SK-N-SH (cell line): Measurements from ENCODE around the gene ARID3A. TPM values are rescaled to one million over a fixed set of nuclear protein-coding genes. Genes with fewer than 3 reads are reported as not detected.

ENCODE experiments used
- CTCF ChIA-PET: fragments of 300-600, 350-600 bp; formaldehyde crosslinking; extraction: SDS; loops from one replicate; lab custom pipeline; 2021; lab: Yijun Ruan, JAX
- POLR2A ChIA-PET: fragments of 350-600 bp; sonication (Branson Sonifier 250); formaldehyde crosslinking; extraction: SDS; loops from one replicate; lab custom pipeline; 2020; ENCODE audit warnings: antibody characterized with exemption, inconsistent platforms; lab: Yijun Ruan, JAX
- DNase-seq: peaks from one replicate; pipeline ENCODE4 v3.0.0; 2012
- H2AFZ ChIP-seq: fragments of 200-600 bp; sonication (generic); 2 replicates; pipeline ENCODE4 v1.8.1; 2016; ENCODE audit warnings: antibody characterized with exemption, mild to moderate bottlenecking, low read depth
- H3F3A ChIP-seq: fragments of 200-600 bp; sonication (generic); replicated peaks from 2 replicates; pipeline ENCODE3; 2016; ENCODE audit warnings: antibody characterized with exemption, mild to moderate bottlenecking; ENCODE audit not compliant: insufficient read depth
- H3K27ac ChIP-seq, 2 experiments: fragments of 200-500 bp in 1 of 2; fragments of 200-600 bp in 1 of 2; sonication (Bioruptor generic) in 1 of 2; sonication (generic), shearing (Covaris generic) in 1 of 2; 2 replicates each; pipeline versions ENCODE4 v1.5.1 to v1.6.1; 2014 to 2016; ENCODE audit warnings: low read depth in 2 of 2, inconsistent platforms in 1 of 2, low read length in 1 of 2, mild to moderate bottlenecking in 1 of 2, mixed read lengths in 1 of 2
- H3K27me3 ChIP-seq: fragments of 200-600 bp; sonication (generic), shearing (Covaris generic); 2 replicates; pipeline ENCODE4 v1.6.1; 2016; ENCODE audit warnings: mixed run types; ENCODE audit not compliant: insufficient read depth
- H3K36me3 ChIP-seq, 2 experiments: fragments of 200-500 bp in 1 of 2; fragments of 200-600 bp in 1 of 2; sonication (Bioruptor generic) in 1 of 2; sonication (generic) in 1 of 2; replicated peaks in 1 of 2; 2 replicates each; pipeline versions ENCODE3 to v1.5.1; 2014 to 2016; ENCODE audit warnings: low read length in 1 of 2, mild to moderate bottlenecking in 1 of 2; ENCODE audit not compliant: insufficient read depth in 2 of 2, control insufficient read depth in 1 of 2
- H3K4me1 ChIP-seq, 2 experiments: fragments of 200-500 bp in 1 of 2; fragments of 200-600 bp in 1 of 2; sonication (Bioruptor generic) in 1 of 2; sonication (generic), shearing (Covaris generic) in 1 of 2; 2 replicates each; pipeline versions ENCODE4 v1.5.1 to v1.6.1; 2014 to 2016; ENCODE audit warnings: low read depth in 1 of 2, low read length in 1 of 2, mixed run types in 1 of 2; ENCODE audit not compliant: insufficient read depth in 2 of 2, control insufficient read depth in 1 of 2
- H3K4me2 ChIP-seq: fragments of 200-600 bp; sonication (generic), shearing (Covaris generic); 2 replicates; pipeline ENCODE4 v1.6.1; 2017; ENCODE audit warnings: mixed run types
- H3K4me3 ChIP-seq, 2 experiments: fragments of 200-500 bp in 1 of 2; fragments of 200-600 bp in 1 of 2; sonication (Bioruptor generic) in 1 of 2; sonication (generic), shearing (Covaris generic) in 1 of 2; 2 replicates each; pipeline versions ENCODE4 v1.5.1 to v1.8.1; 2014 to 2016; ENCODE audit warnings: low read depth in 2 of 2, inconsistent platforms in 1 of 2, low read length in 1 of 2, mild to moderate bottlenecking in 1 of 2, mixed read lengths in 1 of 2, moderate library complexity in 1 of 2
- H3K79me2 ChIP-seq: fragments of 200-600 bp; sonication (generic); 2 replicates; pipeline ENCODE4 v1.8.1; 2017; ENCODE audit warnings: mild to moderate bottlenecking; ENCODE audit not compliant: insufficient read depth
- H3K9ac ChIP-seq: fragments of 200-600 bp; sonication (generic); 2 replicates; pipeline ENCODE4 v1.6.1; 2017; ENCODE audit warnings: mixed run types
- H3K9me2 ChIP-seq: fragments of 200-600 bp; sonication (generic); 2 replicates; pipeline ENCODE4 v1.6.1; 2017; ENCODE audit warnings: mixed run types
- H3K9me3 ChIP-seq: fragments of 200-600 bp; sonication (generic); 2 replicates; pipeline ENCODE4 v1.6.1; 2017; ENCODE audit warnings: mixed run types, mild to moderate bottlenecking, moderate library complexity
- H4K20me1 ChIP-seq: fragments of 200-600 bp; sonication (generic); 2 replicates; pipeline ENCODE4 v1.6.1; 2017; ENCODE audit warnings: mild to moderate bottlenecking, mixed run types; ENCODE audit not compliant: insufficient read depth
- EZH2phosphoT487 ChIP-seq: fragments of 200-600 bp; sonication (generic); IDR thresholded peaks from 2 replicates; pipeline ENCODE4 v1.6.1; 2017; ENCODE audit warnings: low read depth, mixed run types, mild to moderate bottlenecking, antibody characterized with exemption, moderate library complexity, borderline replicate concordance
- FOSL2 ChIP-seq: IDR thresholded peaks from 2 replicates; pipeline ENCODE4 v1.4.0; 2012; ENCODE audit warnings: low read depth, mild to moderate bottlenecking, moderate library complexity, borderline replicate concordance
- GABPA ChIP-seq: IDR thresholded peaks from 2 replicates; pipeline ENCODE4 v1.4.0; 2012; ENCODE audit warnings: low read depth, mild to moderate bottlenecking
- GATA2 ChIP-seq: sonication (generic); formaldehyde crosslinking; IDR thresholded peaks from 2 replicates; pipeline ENCODE4 v1.5.0; 2020; ENCODE audit warnings: mild to moderate bottlenecking, missing genetic modification reagents
- JUND ChIP-seq: IDR thresholded peaks from 2 replicates; pipeline ENCODE4 v1.4.0; 2012
- RAD21 ChIP-seq: IDR thresholded peaks from 2 replicates; pipeline ENCODE4 v1.6.1; 2012; ENCODE audit warnings: mild to moderate bottlenecking, low read length
- RCOR1 ChIP-seq: fragments of 150-350 bp; IDR thresholded peaks from 2 replicates; pipeline ENCODE4 v1.6.1; 2017; ENCODE audit warnings: antibody characterized with exemption, low read length
- SIN3A ChIP-seq: IDR thresholded peaks from 2 replicates; pipeline ENCODE4 v1.6.1; 2012; ENCODE audit warnings: low read depth, mild to moderate bottlenecking, low read length, moderate library complexity, borderline replicate concordance
- SMC3 ChIP-seq: IDR thresholded peaks from 2 replicates; pipeline ENCODE4 v1.6.1; 2012; ENCODE audit warnings: low read depth, low read length, improper control_type of control experiment
- TAF1 ChIP-seq: IDR thresholded peaks from 2 replicates; pipeline ENCODE4 v1.6.1; 2012; ENCODE audit warnings: low read depth, mild to moderate bottlenecking, low read length, moderate library complexity, borderline replicate concordance
- TCF12 ChIP-seq: IDR thresholded peaks from 2 replicates; pipeline ENCODE4 v1.4.0; 2012
- TEAD4 ChIP-seq: IDR thresholded peaks from 2 replicates; pipeline ENCODE4 v1.4.0; 2012; ENCODE audit warnings: mild to moderate bottlenecking, borderline replicate concordance; ENCODE audit not compliant: insufficient read depth
- WGBS: methylation state at CpG from one replicate; pipeline ENCODE4 v1.1.6; 2017; ENCODE audit warnings: low lambda C conversion rate; 5-methylcytosine and 5-hydroxymethylcytosine counted together
- polyA plus RNA-seq, 3 experiments: library from polyadenylated mRNA; depleted of rRNA; stranded (reverse); fragments of >200 nt; gene quantifications; 2 replicates each; pipeline ENCODE4 v1.2.3, GENCODE V29; 2012
- TF ChIP-seq, protein P1 (sequence below): fragments of 150-350 bp; IDR thresholded peaks from 2 replicates; pipeline ENCODE4 v1.6.1; 2016; ENCODE audit warnings: mild to moderate bottlenecking, low read depth, low read length

ARID3A gene
- polyA plus RNA-seq, 1 of the 3 experiments (the other 2 are of a cell fraction), result 8.6 TPM

DNA sequence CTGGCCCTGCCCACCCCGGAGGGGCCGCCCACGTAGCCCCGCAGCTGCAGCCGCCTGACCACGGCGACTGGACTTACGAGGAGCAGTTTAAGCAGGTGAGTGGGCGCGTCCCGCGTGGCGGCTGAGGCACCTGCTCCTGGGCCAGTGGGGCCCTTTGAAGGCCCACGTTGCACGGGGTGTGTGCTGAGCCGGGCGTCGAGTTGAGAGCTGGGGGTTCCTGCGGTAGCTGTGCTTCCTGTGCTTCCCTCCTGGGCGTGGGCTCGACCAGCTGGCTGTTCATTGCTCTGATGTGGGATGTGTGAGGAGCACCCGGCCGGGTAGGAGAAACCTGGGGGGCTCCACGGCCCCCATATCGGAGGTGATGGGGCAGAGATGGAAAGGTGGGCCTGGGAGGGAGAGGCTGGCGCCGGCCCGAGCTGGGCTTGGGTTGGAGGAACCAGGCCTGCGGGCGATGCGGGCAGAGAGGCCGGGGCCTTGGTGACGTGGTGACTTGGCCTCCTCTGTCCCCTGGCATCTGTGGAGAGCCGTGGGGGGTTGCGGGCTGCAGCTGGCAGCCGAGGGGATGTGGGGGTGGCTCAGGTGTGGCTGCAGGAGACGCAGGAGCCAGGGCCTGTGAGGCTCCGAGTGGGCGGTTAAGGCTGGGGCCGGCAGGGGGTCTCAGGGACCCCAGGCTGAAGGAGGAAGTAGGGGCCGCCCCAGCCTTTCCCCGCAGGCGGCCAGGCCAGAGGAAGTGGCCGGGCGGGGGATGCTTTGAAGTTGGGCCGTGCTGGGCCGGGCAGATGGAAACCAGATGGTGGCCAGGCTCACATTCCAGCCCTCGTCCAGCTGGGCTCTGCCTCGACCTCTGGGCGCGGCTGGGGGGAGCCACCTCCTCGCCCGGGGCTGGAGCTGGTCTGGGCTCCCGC is 7.1 kb downstream of the ARID3A start (continued):
- TF ChIP-seq SMC3, result no peak
- TF ChIP-seq TAF1, result peak; percentile 24; the same call in 1 of the 2 replicates
- peak; percentile 93 for TF ChIP-seq TEAD4
- peak; percentile 93 for TF ChIP-seq RCOR1

DNA sequence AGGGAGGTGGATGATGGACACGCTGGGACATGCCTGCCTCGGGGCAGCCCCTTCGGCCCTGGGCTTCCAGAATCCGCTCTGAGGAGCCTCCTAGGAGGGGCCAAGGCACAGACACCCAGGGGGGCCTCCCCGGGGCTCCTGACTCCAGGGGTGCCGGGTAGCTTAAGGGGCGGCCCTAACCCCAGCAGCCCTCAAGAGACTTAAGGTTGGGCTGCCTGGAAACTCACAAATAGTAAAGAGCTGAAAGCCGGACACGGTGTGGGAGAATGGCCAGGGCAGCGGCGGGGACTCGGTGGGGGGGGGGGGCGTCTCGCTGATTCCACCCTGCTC is 7.7 kb downstream of the ARID3A start:
- Histone ChIP-seq H3K4me1 (peaks cover 13 to 40% of the 10 kb centered on the region in 2 experiments; a peak in 2 of 4 replicates), H3K79me2 (peaks cover 30% of the 10 kb centered on the region), H3K4me2 (peak overlapping the region; percentile 83), H3K4me3 (peak overlapping the region in 1 of 2 experiments; percentile 1; a peak in 2 of 4 replicates), H2AFZ (no peak overlapping the region), H3F3A (peaks cover 6% of the 10 kb centered on the region), H3K9ac (peak overlapping the region; percentile 49), H3K9me2 (no peaks in the 10 kb centered on the region), H3K27ac (peak overlapping the region; percentile 54 to 89; a peak in 3 of 4 replicates), H3K9me3 (no peaks in the 10 kb centered on the region), H4K20me1 (no peaks in the 10 kb centered on the region), H3K36me3 (peaks cover 0 to 8% of the 10 kb centered on the region in 2 experiments), H3K27me3 (no peaks in the 10 kb centered on the region)
- TF ChIP-seq TCF12 (no peak), GABPA (no peak), JUND (no peak), GATA2 (CRISPR knock-in tag) (no peak), EZH2phosphoT487 (no peak), SIN3A (no peak), RCOR1 (no peak), FOSL2 (no peak), RAD21 (no peak)
- TF ChIP-seq, protein P1, sequence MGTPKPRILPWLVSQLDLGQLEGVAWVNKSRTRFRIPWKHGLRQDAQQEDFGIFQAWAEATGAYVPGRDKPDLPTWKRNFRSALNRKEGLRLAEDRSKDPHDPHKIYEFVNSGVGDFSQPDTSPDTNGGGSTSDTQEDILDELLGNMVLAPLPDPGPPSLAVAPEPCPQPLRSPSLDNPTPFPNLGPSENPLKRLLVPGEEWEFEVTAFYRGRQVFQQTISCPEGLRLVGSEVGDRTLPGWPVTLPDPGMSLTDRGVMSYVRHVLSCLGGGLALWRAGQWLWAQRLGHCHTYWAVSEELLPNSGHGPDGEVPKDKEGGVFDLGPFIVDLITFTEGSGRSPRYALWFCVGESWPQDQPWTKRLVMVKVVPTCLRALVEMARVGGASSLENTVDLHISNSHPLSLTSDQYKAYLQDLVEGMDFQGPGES, result no peak
- CTCF ChIA-PET, result interaction anchor here (0.7 to 2.4 kb wide), 6 partner anchors 11 to 180 kb away, joined by 3 to 16 read pairs (median 4); partner anchors contain the start of genes MED16, RNU6-9 and WDR18
- DNase-seq, result no peak
- POLR2A ChIA-PET, result interaction anchor here (0.6 to 1.2 kb wide), 2 partner anchors 11 to 51 kb away, joined by 3 to 5 read pairs; partner anchors contain the start of gene WDR18
- WGBS, result 71% methylated on average over 6 of the region's 14 CpGs
